GM12892 (cell line): ENCODE data around the gene ZNF232.

Experiments
- POLR2A ChIP-seq: IDR thresholded peaks from 2 replicates; pipeline ENCODE4 v1.6.1; 2011; ENCODE audit warnings: low read depth, low read length, control low read depth
- POLR2AphosphoS5 ChIP-seq: IDR thresholded peaks from 2 replicates; pipeline ENCODE4 v1.6.1; 2011; ENCODE audit warnings: low read depth, low read length, control low read depth

DNA sequence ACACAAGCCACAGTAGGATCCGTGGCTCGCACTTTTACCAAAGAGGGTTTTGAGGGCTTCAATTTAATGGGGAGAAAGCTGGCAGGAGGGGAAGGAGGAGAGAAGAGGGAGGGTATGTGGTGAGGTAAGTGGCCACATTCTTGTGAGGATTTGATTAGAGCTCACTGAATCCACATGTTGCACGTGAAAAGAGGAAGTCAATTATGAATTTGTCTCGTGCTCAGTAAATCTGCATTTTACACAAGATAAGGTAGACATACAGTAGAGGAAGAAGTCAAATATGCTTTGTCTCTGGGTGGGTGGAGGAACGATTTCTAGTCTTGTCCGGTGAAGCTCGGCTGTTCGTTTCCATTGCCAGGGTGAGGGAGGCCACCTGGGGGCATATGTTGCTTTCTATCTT is 862 bp downstream of the ZNF232 start:
- no peak for TF ChIP-seq POLR2A
- no peak for TF ChIP-seq POLR2AphosphoS5
